ENCODE measurements around the gene ACTL7A.
A peak's percentile ranks its signal among the peaks of the same experiment; 100 is the strongest.

Gene ACTL7A

GRCh38 chr9:108855529-108855886 lies 6.6 kb upstream of the ACTL7A start:
- no peaks in the 10 kb centered on the region for H3K36me3 Mint-ChIP-seq (ENCODE audit: low read depth)
- H3K9me3 Mint-ChIP-seq: no peaks in the 10 kb centered on the region
- no peak overlapping the region for H3K27ac Mint-ChIP-seq
- no peak overlapping the region for H3K4me3 Mint-ChIP-seq
- H3K27me3 Mint-ChIP-seq (ENCODE audit: low read depth): peaks cover 2% of the 10 kb centered on the region
- H3K4me1 Mint-ChIP-seq (ENCODE audit: low read depth): no peaks in the 10 kb centered on the region
- no peak for DNase-seq (ENCODE audit: low spot score)

GRCh38 chr9:108855888-108856287 lies 6.2 kb upstream of the ACTL7A start, which contains the start of gene ACTL7B:
Gene ACTL7B (minus strand): TSS chr9:108855986. CDS start chr9:108855930, 56 bp downstream.
- H3K9me3 Mint-ChIP-seq: no peaks in the 10 kb centered on the region
- no peaks in the 10 kb centered on the region for H3K36me3 Mint-ChIP-seq (ENCODE audit: low read depth)
- H3K27ac Mint-ChIP-seq: no peak within 1 kb of the TSS
- no peak for DNase-seq (ENCODE audit: low spot score)
- no peaks in the 10 kb centered on the region for H3K4me1 Mint-ChIP-seq (ENCODE audit: low read depth)
- H3K4me3 Mint-ChIP-seq: no peak within 1 kb of the TSS
- H3K27me3 Mint-ChIP-seq (ENCODE audit: low read depth): peaks cover 2% of the 10 kb centered on the region

- H3K27ac Mint-ChIP-seq: no peak overlapping the region
- no peaks in the 10 kb centered on the region for H3K4me1 Mint-ChIP-seq (ENCODE audit: low read depth)
- no peak overlapping the region for H3K4me3 Mint-ChIP-seq
- no peaks in the 10 kb centered on the region for H3K9me3 Mint-ChIP-seq
- H3K27me3 Mint-ChIP-seq (ENCODE audit: low read depth): no peaks in the 10 kb centered on the region
- DNase-seq (ENCODE audit: low spot score): no peak
- no peaks in the 10 kb centered on the region for H3K36me3 Mint-ChIP-seq (ENCODE audit: low read depth)
Observed at GRCh38 chr9:108857572-108857971, 4.5 kb upstream of the ACTL7A start.

- no peaks in the 10 kb centered on the region for H3K4me1 Mint-ChIP-seq (ENCODE audit: low read depth)
- H3K4me3 Mint-ChIP-seq: no peak overlapping the region
- DNase-seq (ENCODE audit: low spot score): peak; percentile 9
- no peaks in the 10 kb centered on the region for H3K9me3 Mint-ChIP-seq
- no peaks in the 10 kb centered on the region for H3K27me3 Mint-ChIP-seq (ENCODE audit: low read depth)
- no peak overlapping the region for H3K27ac Mint-ChIP-seq
- H3K36me3 Mint-ChIP-seq (ENCODE audit: low read depth): no peaks in the 10 kb centered on the region
Observed at GRCh38 chr9:108859459-108860114, 2.5 kb upstream of the ACTL7A start.

GRCh38 chr9:108860354-108860753 lies 1.7 kb upstream of the ACTL7A start:
- H3K27ac Mint-ChIP-seq: no peak overlapping the region

GRCh38 chr9:108860764-108861163 lies 1.3 kb upstream of the ACTL7A start:
- DNase-seq (ENCODE audit: low spot score): no peak
- H3K9me3 Mint-ChIP-seq: no peaks in the 10 kb centered on the region
- no peak overlapping the region for H3K27ac Mint-ChIP-seq
- no peaks in the 10 kb centered on the region for H3K36me3 Mint-ChIP-seq (ENCODE audit: low read depth)
- H3K4me3 Mint-ChIP-seq: no peak overlapping the region
- H3K4me1 Mint-ChIP-seq (ENCODE audit: low read depth): no peaks in the 10 kb centered on the region
- no peaks in the 10 kb centered on the region for H3K27me3 Mint-ChIP-seq (ENCODE audit: low read depth)

More at GRCh38 chr9:108860354-108860753, 1.7 kb upstream of the ACTL7A start:
- no peaks in the 10 kb centered on the region for H3K27me3 Mint-ChIP-seq (ENCODE audit: low read depth)
- no peaks in the 10 kb centered on the region for H3K4me1 Mint-ChIP-seq (ENCODE audit: low read depth)
- H3K9me3 Mint-ChIP-seq: no peaks in the 10 kb centered on the region
- no peaks in the 10 kb centered on the region for H3K36me3 Mint-ChIP-seq (ENCODE audit: low read depth)
- DNase-seq (ENCODE audit: low spot score): no peak
- no peak overlapping the region for H3K4me3 Mint-ChIP-seq

GRCh38 chr9:108861464-108861863 lies 602 bp upstream of the ACTL7A start:
- DNase-seq (ENCODE audit: low spot score): no peak
- H3K9me3 Mint-ChIP-seq: no peaks in the 10 kb centered on the region
- H3K36me3 Mint-ChIP-seq (ENCODE audit: low read depth): no peaks in the 10 kb centered on the region
- H3K27me3 Mint-ChIP-seq (ENCODE audit: low read depth): no peaks in the 10 kb centered on the region
- H3K27ac Mint-ChIP-seq: no peak overlapping the region
- H3K4me3 Mint-ChIP-seq: no peak overlapping the region
- H3K4me1 Mint-ChIP-seq (ENCODE audit: low read depth): no peaks in the 10 kb centered on the region

GRCh38 chr9:108863891-108864290 lies 1.8 kb downstream of the ACTL7A start:
- Mint-ChIP-seq H3K27ac (no peak overlapping the region), H3K36me3 (ENCODE audit: low read depth) (peaks cover 4% of the 10 kb centered on the region), H3K4me1 (ENCODE audit: low read depth) (no peaks in the 10 kb centered on the region), H3K9me3 (no peaks in the 10 kb centered on the region), H3K4me3 (no peak overlapping the region), H3K27me3 (ENCODE audit: low read depth) (no peaks in the 10 kb centered on the region)
- no peak for DNase-seq (ENCODE audit: low spot score)

- Mint-ChIP-seq H3K27me3 (ENCODE audit: low read depth) (no peaks in the 10 kb centered on the region), H3K9me3 (no peaks in the 10 kb centered on the region), H3K4me1 (ENCODE audit: low read depth) (no peaks in the 10 kb centered on the region), H3K4me3 (no peak overlapping the region), H3K36me3 (ENCODE audit: low read depth) (peaks cover 7% of the 10 kb centered on the region), H3K27ac (no peak overlapping the region)
- no peak for DNase-seq (ENCODE audit: low spot score)
Observed at GRCh38 chr9:108864446-108864845, 2.4 kb downstream of the ACTL7A start.

GRCh38 chr9:108865037-108865436 lies 3.0 kb downstream of the ACTL7A start:
- H3K27me3 Mint-ChIP-seq (ENCODE audit: low read depth): no peaks in the 10 kb centered on the region
- H3K4me3 Mint-ChIP-seq: no peak overlapping the region
- H3K36me3 Mint-ChIP-seq (ENCODE audit: low read depth): peaks cover 8% of the 10 kb centered on the region
- no peak overlapping the region for H3K27ac Mint-ChIP-seq
- no peaks in the 10 kb centered on the region for H3K4me1 Mint-ChIP-seq (ENCODE audit: low read depth)
- DNase-seq (ENCODE audit: low spot score): no peak
- H3K9me3 Mint-ChIP-seq: no peaks in the 10 kb centered on the region

GRCh38 chr9:108866001-108866420 lies 3.9 kb downstream of the ACTL7A start:
- no peak overlapping the region for H3K4me3 Mint-ChIP-seq
- no peaks in the 10 kb centered on the region for H3K4me1 Mint-ChIP-seq (ENCODE audit: low read depth)
- H3K9me3 Mint-ChIP-seq: no peaks in the 10 kb centered on the region
- no peaks in the 10 kb centered on the region for H3K27me3 Mint-ChIP-seq (ENCODE audit: low read depth)
- H3K36me3 Mint-ChIP-seq (ENCODE audit: low read depth): peaks cover 13% of the 10 kb centered on the region
- no peak for DNase-seq (ENCODE audit: low spot score)
- no peak overlapping the region for H3K27ac Mint-ChIP-seq

- H3K4me1 Mint-ChIP-seq (ENCODE audit: low read depth): no peaks in the 10 kb centered on the region
- H3K27me3 Mint-ChIP-seq (ENCODE audit: low read depth): no peaks in the 10 kb centered on the region
- peaks cover 5% of the 10 kb centered on the region for H3K9me3 Mint-ChIP-seq
- no peak overlapping the region for H3K27ac Mint-ChIP-seq
- DNase-seq (ENCODE audit: low spot score): no peak
- no peak overlapping the region for H3K4me3 Mint-ChIP-seq
- H3K36me3 Mint-ChIP-seq (ENCODE audit: low read depth): peaks cover 22% of the 10 kb centered on the region
Observed at GRCh38 chr9:108867116-108867515, 5.0 kb downstream of the ACTL7A start.

- Mint-ChIP-seq H3K27ac (no peak overlapping the region), H3K4me3 (no peak overlapping the region), H3K27me3 (ENCODE audit: low read depth) (no peaks in the 10 kb centered on the region), H3K4me1 (ENCODE audit: low read depth) (no peaks in the 10 kb centered on the region), H3K9me3 (peaks cover 5% of the 10 kb centered on the region), H3K36me3 (ENCODE audit: low read depth) (peaks cover 24% of the 10 kb centered on the region)
- DNase-seq (ENCODE audit: low spot score): no peak
Observed at GRCh38 chr9:108867829-108868228, 5.8 kb downstream of the ACTL7A start.

GRCh38 chr9:108869092-108869725 lies 7.1 kb downstream of the ACTL7A start:
- no peak for DNase-seq (ENCODE audit: low spot score)
- peaks cover 5% of the 10 kb centered on the region for H3K9me3 Mint-ChIP-seq
- no peak overlapping the region for H3K27ac Mint-ChIP-seq
- no peak overlapping the region for H3K4me3 Mint-ChIP-seq
- no peaks in the 10 kb centered on the region for H3K4me1 Mint-ChIP-seq (ENCODE audit: low read depth)
- H3K27me3 Mint-ChIP-seq (ENCODE audit: low read depth): no peaks in the 10 kb centered on the region
- H3K36me3 Mint-ChIP-seq (ENCODE audit: low read depth): peaks cover 32% of the 10 kb centered on the region
